H1 (cell line): ENCODE measurements around the gene RNF123. TPM values are rescaled to one million over a fixed set of nuclear protein-coding genes. Genes with fewer than 3 reads are reported as not detected.

Source experiments
- CHD2 ChIP-seq: IDR thresholded peaks from 2 replicates; pipeline ENCODE4 v1.6.1; 2012; ENCODE audit warnings: low read length, improper control_type of control experiment
- CHD7 ChIP-seq: fragments of 300-600 bp; sonication (generic); IDR thresholded peaks from 2 replicates; pipeline ENCODE4 v1.7.1; 2012; ENCODE audit warnings: low read length, moderate library complexity, mild to moderate bottlenecking, inconsistent platforms; ENCODE audit not compliant: insufficient replicate concordance
- EP300 ChIP-seq, 2 experiments: IDR thresholded peaks; 1 replicate in 1 of 2; 2 replicates in 1 of 2; pipeline ENCODE4 v1.6.1; 2011 to 2012; ENCODE audit warnings: low read depth in 2 of 2, low read length in 2 of 2, mild to moderate bottlenecking in 2 of 2, borderline replicate concordance in 1 of 2, inconsistent platforms in 1 of 2, moderate library complexity in 1 of 2
- GTF2F1 ChIP-seq: IDR thresholded peaks from 2 replicates; pipeline ENCODE4 v1.6.1; 2012; ENCODE audit warnings: low read depth, low read length, improper control_type of control experiment, borderline replicate concordance
- HDAC2 ChIP-seq, 2 experiments: fragments of 300-600 bp in 1 of 2; sonication (generic) in 1 of 2; IDR thresholded peaks; 2 replicates each; pipeline ENCODE4 v1.6.1; 2011 to 2012; ENCODE audit warnings: low read depth in 2 of 2, low read length in 2 of 2, mild to moderate bottlenecking in 2 of 2, moderate library complexity in 2 of 2, borderline replicate concordance in 1 of 2, inconsistent platforms in 1 of 2
- NANOG ChIP-seq: IDR thresholded peaks from 2 replicates; pipeline ENCODE4 v1.6.1; 2011; ENCODE audit warnings: low read length, low read depth, mild to moderate bottlenecking, inconsistent platforms; ENCODE audit not compliant: insufficient read depth, poor library complexity, severe bottlenecking
- SIRT6 ChIP-seq: IDR thresholded peaks from one replicate; pipeline ENCODE4 v1.7.1; 2012; ENCODE audit warnings: low read length, inconsistent platforms
- TEAD4 ChIP-seq: IDR thresholded peaks from 2 replicates; pipeline ENCODE4 v1.6.1; 2012; ENCODE audit warnings: low read depth, low read length, inconsistent platforms, mixed read lengths
- polyA plus RNA-seq, 7 experiments: library from polyadenylated mRNA; depleted of rRNA in 3 of 7; stranded (reverse) in 5 of 7; unstranded in 2 of 7; fragments of >200 nt in 5 of 7; fragments of 200-250 nt in 2 of 7; gene quantifications; 1 replicate in 5 of 7; 2 replicates in 1 of 7; 4 replicates in 1 of 7; pipeline versions ENCODE4 v1.2.1 to v1.2.3, GENCODE V29; 2011 to 2013; ENCODE audit warnings: missing spikeins in 2 of 7, mixed read lengths in 2 of 7
- total RNA-seq: library from RNA; stranded (reverse); fragmentation: NEBNext Ultra II Directional; extraction: Animal tissue kit (Norgen Biotek cat#: 25700); gene quantifications from 2 replicates; pipeline ENCODE4 v1.2.1, GENCODE V29; 2021

The RNF123 gene
- total and polyA plus RNA-seq, 2 of the 8 experiments (the other 6 are each of a cell fraction or from before 2014, with no cell fraction given): 30.5 to 57.7 TPM

- TF ChIP-seq CHD7 (no peak), NANOG (no peak), TEAD4 (no peak), SIRT6 (no peak), CHD2 (no peak), EP300 (IDR thresholded peaks at IDR 0.05; ENCODE audit: borderline replicate concordance in 1 of 2, low read depth in 2 of 2, low read length in 2 of 2) (no peak), HDAC2 (IDR thresholded peaks at IDR 0.05; ENCODE audit: borderline replicate concordance in 1 of 2, low read depth in 2 of 2, low read length in 2 of 2) (no peak), GTF2F1 (no peak)
These were observed 16.1 kb downstream of the RNF123 start (continued) for GRCh38 chr3:49705390-49705960.
